T-helper 2 cell (primary cell): Measurements from ENCODE around the gene ITFG1.

Source experiments
- DNase-seq, 5 experiments: peaks; one replicate each; pipeline versions ENCODE4 v3.0.0 to v3.0.0-alpha.2; 2012 to 2022

The ITFG1 gene

DNA sequence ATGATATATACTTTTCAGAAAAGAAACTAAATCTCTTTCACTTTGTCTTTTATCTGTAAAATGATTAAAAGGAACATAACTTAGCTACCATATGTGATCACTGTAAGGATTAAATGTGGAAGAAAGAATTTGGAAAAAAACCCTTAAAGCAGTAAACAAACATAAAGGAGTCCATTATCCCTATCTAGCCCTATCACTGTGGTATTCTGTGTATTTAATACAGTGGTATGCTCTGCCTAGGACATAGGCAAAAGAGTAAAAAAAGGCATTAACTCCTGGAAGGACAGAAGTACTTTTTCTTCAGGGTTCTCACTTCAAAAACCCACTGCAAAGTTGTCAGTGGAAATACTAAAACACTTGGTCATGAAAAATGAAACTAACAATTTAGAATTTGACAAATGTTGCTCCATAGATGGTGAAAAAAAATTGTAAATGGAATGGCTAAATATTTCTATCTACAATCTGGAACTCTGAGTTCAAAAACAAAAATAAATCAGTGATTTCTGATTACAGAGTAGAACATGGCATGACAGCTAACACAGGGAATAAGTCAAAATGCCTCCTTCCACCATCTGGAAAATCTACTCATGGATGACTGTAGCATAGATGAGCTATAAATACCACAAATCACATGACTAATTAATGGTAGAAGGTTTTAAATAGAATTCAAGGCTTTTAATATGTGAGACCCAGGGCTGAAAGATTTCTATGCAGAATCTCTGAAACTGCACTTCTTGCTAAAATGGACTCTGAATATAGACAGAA is 140.1 kb downstream of the ITFG1 start:
- no peak for DNase-seq

GRCh38 chr16:47317465-47318240 is 143.2 kb downstream of the ITFG1 start:
- no peak for DNase-seq

DNA sequence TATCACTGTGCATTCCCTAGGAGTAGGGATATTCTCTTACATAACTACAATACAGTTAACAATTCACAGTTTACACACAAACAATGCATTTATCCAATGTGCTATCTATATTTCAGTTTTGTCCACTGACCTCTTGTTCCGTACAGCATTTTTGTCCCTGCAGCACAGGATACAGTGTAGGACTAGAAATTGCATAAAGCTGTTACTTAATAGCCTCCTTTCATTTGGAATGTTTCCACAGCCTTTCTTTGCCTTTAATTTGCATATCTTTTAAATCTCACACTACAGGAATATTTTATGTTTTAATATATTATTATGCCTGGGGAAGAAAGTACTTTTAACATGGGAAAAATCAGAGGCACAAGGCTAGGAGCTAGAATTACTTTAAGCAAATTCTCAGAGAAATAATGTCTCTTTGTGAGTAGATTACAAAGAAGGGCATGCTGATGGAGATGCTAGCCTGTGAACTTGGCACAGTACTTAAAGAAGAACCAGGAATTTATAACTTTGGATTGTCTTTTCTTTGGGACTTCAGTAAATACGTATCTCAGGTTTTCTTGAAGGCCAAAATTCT is 144.3 kb downstream of the ITFG1 start:
- no peak for DNase-seq

DNA sequence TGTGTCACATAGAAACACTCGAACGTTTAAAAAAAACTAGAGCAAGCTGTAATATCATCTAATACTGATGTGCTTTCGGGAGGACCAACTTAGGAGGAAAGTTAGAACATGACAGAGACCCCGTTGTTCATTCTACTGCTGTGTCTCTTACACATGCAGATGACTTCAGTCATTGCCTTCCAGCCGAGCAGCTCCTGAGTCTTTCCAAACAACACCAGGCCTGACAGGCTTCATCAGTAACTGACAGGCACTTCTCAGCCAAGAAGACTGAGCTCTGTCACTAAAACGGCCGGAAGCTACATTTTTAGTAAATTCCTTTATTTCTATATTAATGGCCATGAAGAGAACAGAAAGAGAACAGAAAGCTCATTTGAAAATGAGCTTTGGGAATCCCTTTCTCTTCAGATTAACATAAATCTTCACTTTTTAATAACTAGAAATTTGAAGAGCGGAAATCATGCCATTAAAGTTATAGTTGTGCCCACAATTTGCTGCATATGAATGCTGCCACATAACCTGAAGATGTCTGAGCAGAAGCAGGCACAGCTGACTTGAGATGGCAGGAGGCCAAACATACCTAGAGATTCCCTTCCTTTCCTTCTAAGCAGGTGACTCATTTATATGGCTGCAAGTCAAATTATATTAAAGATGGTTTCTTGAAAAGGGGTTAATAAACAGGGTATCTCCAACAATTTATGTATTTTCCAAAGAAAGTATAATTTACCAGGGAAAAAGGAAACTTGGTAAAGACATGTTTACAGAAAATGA is 148.9 kb downstream of the ITFG1 start:
- no peak for DNase-seq

DNA sequence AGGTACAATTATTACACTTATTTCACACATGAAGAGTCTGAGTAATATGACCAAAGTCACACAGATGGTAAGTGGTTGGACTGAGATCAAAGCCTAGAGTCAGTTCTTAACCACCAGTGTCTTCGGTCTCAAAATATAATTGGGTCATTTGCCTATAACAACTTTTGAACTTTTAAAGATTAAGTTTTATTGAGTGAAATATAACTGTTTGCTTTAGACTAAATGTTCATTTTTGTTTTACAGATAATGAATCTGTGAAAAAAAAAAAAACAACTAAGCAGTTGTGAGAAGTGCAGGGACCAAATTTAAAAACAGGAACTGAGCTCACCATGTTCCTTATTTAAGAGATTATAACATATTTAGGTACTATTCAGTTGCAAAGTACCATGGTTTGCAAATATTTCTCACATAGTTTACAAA is 150.1 kb downstream of the ITFG1 start:
- no peak for DNase-seq

DNA sequence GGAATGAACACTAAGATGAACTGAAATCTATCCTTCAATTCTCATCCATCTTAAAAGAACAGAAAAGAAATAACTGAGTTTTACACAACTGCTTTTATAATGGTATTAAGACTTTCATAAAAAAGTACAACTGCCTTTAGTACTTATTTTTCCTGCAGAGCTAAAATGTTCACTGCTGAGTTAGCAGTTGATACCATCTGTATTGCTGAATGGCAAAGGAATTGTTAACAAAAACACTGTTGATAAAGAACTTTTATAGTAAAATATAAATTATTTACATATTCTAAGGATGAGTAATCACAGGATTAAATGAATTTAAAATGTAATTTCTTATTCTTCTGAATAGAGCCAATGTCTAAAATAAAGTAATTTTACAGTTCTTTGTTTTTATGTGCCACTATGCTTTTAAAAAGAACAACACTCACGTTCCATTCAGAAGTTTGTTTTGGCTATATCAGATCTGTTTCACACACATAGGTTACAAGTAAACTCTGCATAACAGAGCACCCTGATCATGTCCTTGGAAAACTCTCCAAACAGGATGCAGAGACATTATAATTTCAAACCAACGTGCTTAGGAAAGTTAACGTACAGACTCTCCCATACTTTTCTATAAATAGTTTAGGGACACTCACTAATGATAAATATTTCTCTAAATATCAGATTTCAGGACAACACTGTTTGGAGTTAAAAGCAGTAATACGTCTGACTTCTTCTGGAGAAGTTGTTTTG is 151.1 kb downstream of the ITFG1 start:
- no peak for DNase-seq

- no peak for DNase-seq
Measured at GRCh38 chr16:47308601-47309000, 152.3 kb downstream of the ITFG1 start.

- no peak for DNase-seq
Measured at GRCh38 chr16:47304563-47304962, 156.3 kb downstream of the ITFG1 start.

GRCh38 chr16:47299587-47299986 is 161.3 kb downstream of the ITFG1 start:
- DNase-seq, result no peak

- DNase-seq, result no peak
Measured at GRCh38 chr16:47284999-47285398, 175.9 kb downstream of the ITFG1 start.

DNA sequence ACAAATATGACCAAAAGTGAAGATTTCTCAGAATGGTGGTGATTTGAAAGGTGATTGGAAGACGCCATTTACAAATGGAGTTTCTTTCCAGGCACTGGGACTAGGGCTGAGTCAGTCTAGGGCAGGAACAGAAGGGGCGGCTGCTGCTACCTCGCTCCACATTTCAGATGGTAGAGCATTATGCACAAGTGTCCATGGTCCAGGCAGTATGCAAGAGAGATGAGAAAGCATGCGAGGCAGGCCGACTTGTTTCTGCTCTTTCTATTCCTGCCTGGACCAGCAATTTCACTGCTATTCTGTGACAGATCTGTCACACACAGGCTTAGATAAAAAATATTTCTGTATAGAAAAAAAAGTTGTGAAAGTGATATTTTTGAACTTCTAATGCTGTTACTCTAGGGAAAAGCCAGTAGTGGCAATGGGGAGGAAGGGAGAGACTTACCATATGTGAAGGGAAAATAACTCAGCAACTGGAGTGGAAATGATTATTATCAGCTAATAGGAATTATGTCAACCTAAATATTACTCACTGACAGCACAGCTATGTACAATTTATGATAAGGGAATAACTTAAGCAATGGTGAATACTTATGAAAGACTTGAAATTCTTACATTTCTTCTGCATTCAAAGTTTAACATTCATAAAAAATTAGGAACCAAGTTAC is 182.4 kb downstream of the ITFG1 start:
- DNase-seq, result no peak

- DNase-seq, result no peak
Measured at GRCh38 chr16:47276522-47276921, 184.3 kb downstream of the ITFG1 start.

DNA sequence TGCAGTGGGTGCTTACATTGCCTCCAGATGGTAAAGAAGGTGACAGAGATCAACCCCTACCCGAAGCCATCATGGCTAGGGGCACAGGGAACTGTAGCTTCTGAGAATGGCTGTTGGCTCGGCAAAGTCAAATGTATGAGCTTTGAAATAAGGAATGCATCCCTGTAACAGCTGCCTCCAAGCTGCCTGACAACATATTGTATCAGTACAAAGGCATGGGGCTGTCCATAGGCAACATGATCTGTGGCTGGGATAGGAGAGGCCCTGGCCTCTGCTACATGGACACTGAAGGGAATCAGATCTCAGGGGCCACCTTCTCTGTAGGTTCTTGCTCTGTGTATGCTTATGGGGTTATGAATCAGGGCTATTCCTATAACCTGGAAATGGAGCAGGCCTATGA is 197.9 kb downstream of the ITFG1 start:
- no peak for DNase-seq

- no peak for DNase-seq
Measured at GRCh38 chr16:47260503-47260902, 200.4 kb downstream of the ITFG1 start.

GRCh38 chr16:47258874-47259461 is 201.9 kb downstream of the ITFG1 start:
- peak in 1 of 5 experiments; percentile 42 for DNase-seq

GRCh38 chr16:47254756-47255155 is 206.1 kb downstream of the ITFG1 start:
- no peak for DNase-seq

- no peak for DNase-seq
Measured at GRCh38 chr16:47250983-47251382, 209.9 kb downstream of the ITFG1 start.

GRCh38 chr16:47247690-47248089 is 213.2 kb downstream of the ITFG1 start:
- DNase-seq, result no peak

GRCh38 chr16:47244206-47244605 is 216.7 kb downstream of the ITFG1 start:
- DNase-seq, result no peak

- DNase-seq, result no peak
Measured at GRCh38 chr16:47241061-47241460, 219.8 kb downstream of the ITFG1 start.

- DNase-seq, result no peak
Measured at GRCh38 chr16:47236716-47237115, 224.1 kb downstream of the ITFG1 start.
